ENCODE measurements around the gene SERBP1.
A peak's percentile ranks its signal among the peaks of the same experiment; 100 is the strongest.
"Not testable (repeated sequence)": the region's sequence is repeated elsewhere in the genome, so short reads cannot be mapped to it uniquely, and the experiment has no call there.

SERBP1 gene

DNA sequence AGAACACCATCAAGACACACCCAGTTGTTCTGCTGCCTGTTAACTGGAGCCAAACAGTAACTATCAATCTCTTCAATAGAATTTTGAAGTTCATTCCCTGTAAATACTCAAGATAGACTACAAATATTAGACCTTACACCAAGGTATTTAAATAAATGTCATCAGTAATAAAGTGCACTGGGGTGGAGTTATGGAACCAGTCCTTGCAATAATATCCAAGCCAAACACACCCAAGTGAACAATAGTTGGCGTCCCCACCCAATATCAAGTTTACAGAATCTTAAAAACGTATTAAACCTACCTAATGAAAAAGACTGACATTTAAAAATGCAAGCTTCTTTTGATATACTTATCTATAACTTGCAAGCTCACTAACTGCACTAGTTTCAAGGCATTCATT is 2.7 kb downstream of the SERBP1 start:
- no peak overlapping the region for H3K27ac ChIP-seq
- no peak for TF ChIP-seq ZFX (IDR thresholded peaks at IDR 0.05; ENCODE audit: borderline replicate concordance)
- TF ChIP-seq, protein P1, sequence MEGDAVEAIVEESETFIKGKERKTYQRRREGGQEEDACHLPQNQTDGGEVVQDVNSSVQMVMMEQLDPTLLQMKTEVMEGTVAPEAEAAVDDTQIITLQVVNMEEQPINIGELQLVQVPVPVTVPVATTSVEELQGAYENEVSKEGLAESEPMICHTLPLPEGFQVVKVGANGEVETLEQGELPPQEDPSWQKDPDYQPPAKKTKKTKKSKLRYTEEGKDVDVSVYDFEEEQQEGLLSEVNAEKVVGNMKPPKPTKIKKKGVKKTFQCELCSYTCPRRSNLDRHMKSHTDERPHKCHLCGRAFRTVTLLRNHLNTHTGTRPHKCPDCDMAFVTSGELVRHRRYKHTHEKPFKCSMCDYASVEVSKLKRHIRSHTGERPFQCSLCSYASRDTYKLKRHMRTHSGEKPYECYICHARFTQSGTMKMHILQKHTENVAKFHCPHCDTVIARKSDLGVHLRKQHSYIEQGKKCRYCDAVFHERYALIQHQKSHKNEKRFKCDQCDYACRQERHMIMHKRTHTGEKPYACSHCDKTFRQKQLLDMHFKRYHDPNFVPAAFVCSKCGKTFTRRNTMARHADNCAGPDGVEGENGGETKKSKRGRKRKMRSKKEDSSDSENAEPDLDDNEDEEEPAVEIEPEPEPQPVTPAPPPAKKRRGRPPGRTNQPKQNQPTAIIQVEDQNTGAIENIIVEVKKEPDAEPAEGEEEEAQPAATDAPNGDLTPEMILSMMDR (IDR thresholded peaks at IDR 0.05): no peak

GRCh38 chr1:67420835-67421492 is 9.2 kb downstream of the SERBP1 start:
- H3K27ac ChIP-seq: no peak overlapping the region
- TF ChIP-seq, protein P1 (IDR thresholded peaks at IDR 0.05): no peak
- TF ChIP-seq ZFX (IDR thresholded peaks at IDR 0.05; ENCODE audit: borderline replicate concordance): no peak

GRCh38 chr1:67418839-67419586 is 11.2 kb downstream of the SERBP1 start:
- TF ChIP-seq ZFX (IDR thresholded peaks at IDR 0.05; ENCODE audit: borderline replicate concordance): no peak
- TF ChIP-seq, protein P1 (IDR thresholded peaks at IDR 0.05): no peak
- no peak overlapping the region for H3K27ac ChIP-seq

- not testable (repeated sequence) for H3K27ac ChIP-seq
Measured at GRCh38 chr1:67417733-67418132, 12.5 kb downstream of the SERBP1 start.

GRCh38 chr1:67415041-67415440 is 15.2 kb downstream of the SERBP1 start:
- no peak for TF ChIP-seq ZFX (IDR thresholded peaks at IDR 0.05; ENCODE audit: borderline replicate concordance)
- TF ChIP-seq, protein P1 (IDR thresholded peaks at IDR 0.05): no peak
- no peak overlapping the region for H3K27ac ChIP-seq

DNA sequence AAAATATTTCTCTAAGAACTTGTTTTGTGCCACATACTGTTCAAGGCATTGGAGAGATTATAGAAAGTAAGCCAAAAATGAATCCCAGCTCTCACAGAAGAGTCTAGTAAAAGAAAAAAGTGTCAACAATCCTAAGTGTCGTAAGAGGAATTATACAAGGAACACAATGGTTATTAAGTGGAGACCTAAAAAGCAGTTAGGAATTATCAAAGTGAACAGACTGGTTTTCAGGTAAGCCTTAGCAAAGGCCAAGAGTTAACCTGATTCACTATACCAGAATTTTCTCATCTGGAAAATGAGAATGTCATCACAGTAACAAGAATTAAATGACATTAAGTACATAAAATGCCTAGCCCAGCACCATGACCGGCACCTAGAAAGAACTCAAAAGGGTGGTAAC is 15.6 kb downstream of the SERBP1 start:
- TF ChIP-seq, protein P1 (IDR thresholded peaks at IDR 0.05): no peak
- TF ChIP-seq ZFX (IDR thresholded peaks at IDR 0.05; ENCODE audit: borderline replicate concordance): no peak

DNA sequence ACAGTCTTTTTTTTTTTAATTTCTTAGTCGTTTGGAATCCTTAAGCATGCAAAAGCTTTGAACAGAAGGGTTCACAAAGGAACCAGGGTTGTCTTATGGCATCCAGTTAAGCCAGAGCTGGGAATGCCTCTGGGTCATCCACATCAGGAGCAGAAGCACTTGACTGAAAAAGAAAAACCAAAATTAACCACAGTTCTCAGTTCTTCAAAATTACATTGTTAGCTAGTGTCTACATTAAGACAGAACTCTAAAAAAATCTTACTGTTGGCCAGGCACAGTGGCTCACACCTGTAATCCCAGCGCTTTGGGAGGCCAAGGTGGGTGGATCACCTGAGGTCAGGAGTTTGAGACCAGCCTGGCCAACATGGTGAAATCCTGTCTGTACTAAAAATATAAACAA is 17.1 kb downstream of the SERBP1 start:
- not testable (repeated sequence) for H3K27ac ChIP-seq

More for the DNA sequence above, 15.6 kb downstream of the SERBP1 start:
- no peak overlapping the region for H3K27ac ChIP-seq

DNA sequence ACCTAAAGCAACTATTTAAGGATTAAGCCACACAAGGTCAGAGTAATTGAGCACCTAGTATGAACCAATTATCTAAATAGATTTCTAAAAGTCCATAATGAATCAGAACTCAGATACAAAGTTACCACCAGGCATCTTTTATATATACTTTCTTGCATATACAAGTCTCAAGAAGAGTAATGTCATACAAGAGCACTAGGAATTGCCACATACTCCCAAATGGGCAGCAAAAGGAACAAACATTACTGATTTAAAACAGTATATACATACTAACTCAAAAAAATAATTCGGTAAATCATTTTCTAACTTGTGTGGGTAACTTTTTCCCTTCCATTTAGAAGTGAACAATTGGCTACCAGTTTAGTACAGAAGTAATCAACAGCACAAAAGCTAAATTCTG is 22.1 kb downstream of the SERBP1 start:
- TF ChIP-seq ZFX (IDR thresholded peaks at IDR 0.05; ENCODE audit: borderline replicate concordance): no peak
- TF ChIP-seq, protein P1 (IDR thresholded peaks at IDR 0.05): no peak
- H3K27ac ChIP-seq: peak overlapping the region; percentile 8; the same call in 1 of the 2 replicates

All from 22Rv1 (cell line).